Measurements from ENCODE around the gene SETD3.
"Not testable (repeated sequence)": the region's sequence is repeated elsewhere in the genome, so short reads cannot be mapped to it uniquely, and the experiment has no call there.

The SETD3 gene

GRCh38 chr14:99360774-99361595 is 119.7 kb downstream of the SETD3 start:
- DNase-seq (ENCODE audit: low read depth) = no peak

GRCh38 chr14:99359906-99360305 is 120.8 kb downstream of the SETD3 start:
- no peak for DNase-seq (ENCODE audit: low read depth)

- DNase-seq (ENCODE audit: low read depth) = no peak
These were observed 122.7 kb downstream of the SETD3 start for GRCh38 chr14:99357916-99358390.

- DNase-seq (ENCODE audit: low read depth) = no peak
These were observed 123.3 kb downstream of the SETD3 start for GRCh38 chr14:99357151-99357915.

GRCh38 chr14:99356031-99356608 is 124.5 kb downstream of the SETD3 start:
- DNase-seq (ENCODE audit: low read depth) = no peak

GRCh38 chr14:99354166-99354875 is 126.3 kb downstream of the SETD3 start:
- no peak for DNase-seq (ENCODE audit: low read depth)

GRCh38 chr14:99352688-99353280 is 127.9 kb downstream of the SETD3 start:
- DNase-seq (ENCODE audit: low read depth) = no peak

GRCh38 chr14:99351166-99352007 is 129.3 kb downstream of the SETD3 start:
- DNase-seq (ENCODE audit: low read depth) = no peak

- DNase-seq (ENCODE audit: low read depth) = no peak
These were observed 129.9 kb downstream of the SETD3 start for GRCh38 chr14:99350751-99351150.

- DNase-seq (ENCODE audit: low read depth) = no peak
These were observed 130.8 kb downstream of the SETD3 start for GRCh38 chr14:99349721-99350495.

GRCh38 chr14:99348816-99349614 is 131.6 kb downstream of the SETD3 start:
- no peak for DNase-seq (ENCODE audit: low read depth)

GRCh38 chr14:99348231-99348630 is 132.4 kb downstream of the SETD3 start:
- not testable (repeated sequence) for DNase-seq (ENCODE audit: low read depth)

Measured in activated T-cell treated with anti-CD3 and anti-CD28 coated beads for 48 hours (primary cell).